Caki2 (cell line): ENCODE data around the gene TRPV6. TPM values are rescaled to one million over a fixed set of nuclear protein-coding genes. Genes with fewer than 3 reads are reported as not detected.

ENCODE experiments used
- DNase-seq: peaks from one replicate; pipeline ENCODE4 v3.0.0-alpha.2; 2015; ENCODE audit warnings: low read depth
- in situ Hi-C: cut with HindIII; loops from 2 replicates; pipeline ENCODE4 v1.10.0; 2016; ENCODE audit warnings: low sequenced_read_pairs, low pct_unique_long_range_greater_than_20kb, mixed read lengths
- total RNA-seq: library from RNA; depleted of rRNA; stranded (reverse); fragments of >200 nt; shearing (Covaris generic); gene quantifications from 2 replicates; pipeline ENCODE4 v1.2.3, GENCODE V29; 2014; ENCODE audit warnings: low replicate concordance

The TRPV6 gene
- total RNA-seq, 1 experiment from 2014 or later, result not detected

DNA sequence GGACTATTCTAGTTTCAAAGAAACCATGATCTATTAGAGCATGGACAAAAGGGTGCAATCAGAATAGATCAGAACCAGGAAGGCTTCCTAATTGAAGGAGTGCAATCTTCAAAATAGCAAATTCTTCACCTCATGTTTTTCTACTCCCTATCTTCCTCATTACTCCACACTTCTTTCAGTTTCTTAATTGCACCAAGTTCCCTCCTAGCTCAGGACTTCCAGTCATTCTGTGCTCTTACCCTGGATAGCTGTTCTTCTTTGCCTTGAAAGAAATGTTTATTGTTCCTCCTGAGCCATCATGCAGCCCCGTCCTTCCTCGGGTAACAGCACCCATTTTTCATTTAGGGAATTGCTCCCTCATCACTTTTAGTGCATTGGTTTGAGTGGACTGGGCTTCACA lies 24.9 kb upstream of the TRPV6 start:
- in situ Hi-C loops, result no loop called here
- no peak for DNase-seq

GRCh38 chr7:142910031-142910433 lies 24.5 kb upstream of the TRPV6 start:
- DNase-seq, result peak; percentile 16
- in situ Hi-C loops, result no loop called here

DNA sequence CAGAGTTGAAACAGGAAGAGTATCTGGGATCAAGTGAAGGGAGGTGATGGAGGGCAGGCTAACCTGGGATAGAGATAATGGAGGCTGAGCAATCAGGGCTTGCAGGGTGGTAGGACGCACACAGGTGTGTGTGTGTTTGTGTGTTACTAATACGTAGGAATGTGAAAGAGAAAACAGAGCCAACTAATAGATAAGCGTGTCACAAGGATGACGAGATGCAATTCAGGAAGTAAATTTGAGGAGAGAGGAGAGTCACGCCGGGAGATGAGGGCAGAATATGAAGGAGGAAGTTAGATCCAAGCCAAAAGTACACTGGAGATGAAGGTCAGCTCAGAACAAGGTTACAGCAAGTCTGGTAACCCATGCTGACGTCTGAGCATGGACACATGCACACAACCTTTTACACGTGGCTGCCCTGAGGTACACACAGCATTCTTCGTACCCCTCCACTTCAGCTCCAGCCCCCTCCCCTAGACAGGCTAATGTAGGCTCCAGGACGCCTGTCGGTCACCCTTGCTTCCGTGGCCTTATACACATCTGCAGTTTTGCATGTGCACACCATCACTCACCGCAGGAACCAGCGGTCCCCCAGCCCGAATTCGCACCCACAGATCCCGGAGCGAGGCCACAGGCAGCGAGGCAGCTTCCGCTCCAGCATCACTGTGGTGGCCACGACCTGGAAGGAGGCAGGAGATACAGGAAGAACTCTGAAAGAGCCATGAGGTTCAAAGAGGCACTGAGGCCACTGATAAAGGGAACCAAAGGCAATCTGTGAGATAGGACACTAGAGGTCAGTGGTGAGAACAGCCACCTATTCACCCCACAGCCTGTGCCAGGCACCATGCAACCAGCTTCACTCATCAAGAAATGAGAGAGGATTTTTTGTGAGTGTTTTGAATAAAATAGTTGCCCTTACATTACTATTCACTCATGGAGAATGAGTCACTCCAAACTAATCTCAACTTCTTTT lies 23.7 kb upstream of the TRPV6 start:
- peak; percentile 7 for DNase-seq
- in situ Hi-C loops, result no loop called here

DNA sequence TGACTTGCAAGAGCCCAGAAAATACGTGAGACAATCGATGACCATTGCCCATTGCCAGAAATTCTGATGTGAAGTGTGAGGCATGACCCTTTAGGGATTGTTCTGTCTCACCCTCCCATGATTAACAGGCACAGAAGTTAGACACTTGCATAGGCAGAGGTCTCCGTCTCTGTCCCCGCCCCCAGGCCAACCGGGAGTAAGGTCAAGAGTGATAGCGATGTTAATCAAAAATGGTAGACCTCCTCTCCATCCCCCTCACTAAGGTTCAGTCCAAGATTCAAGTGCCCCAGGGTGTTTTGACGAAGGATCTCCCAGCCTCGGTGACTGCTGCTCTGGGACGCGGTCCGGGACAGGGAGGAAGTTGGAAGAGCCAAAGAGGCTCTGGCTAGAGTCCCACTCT lies 22.7 kb upstream of the TRPV6 start:
- DNase-seq, result no peak
- in situ Hi-C loops, result no loop called here

DNA sequence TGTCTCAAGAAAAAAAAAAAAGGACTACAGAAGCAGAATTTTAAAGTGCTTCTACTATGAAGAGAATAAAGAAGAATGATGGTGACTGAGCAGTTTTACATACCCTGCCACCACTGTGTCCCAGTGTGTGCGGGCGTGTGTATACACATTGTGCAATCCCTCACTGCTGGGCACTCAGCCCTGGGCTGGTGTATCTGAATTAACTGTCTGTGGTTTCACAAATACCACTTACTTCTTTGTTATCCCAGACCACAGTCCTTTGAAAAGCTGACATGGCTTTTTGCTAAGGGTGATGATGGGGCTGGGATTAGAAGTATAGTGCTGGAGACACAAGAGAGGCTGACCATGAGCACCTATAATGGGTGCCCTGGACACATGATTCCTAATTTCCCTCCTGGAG lies 21.1 kb upstream of the TRPV6 start:
- in situ Hi-C loops, result no loop called here
- no peak for DNase-seq

GRCh38 chr7:142905759-142906158 lies 20.2 kb upstream of the TRPV6 start:
- in situ Hi-C loops, result no loop called here
- DNase-seq, result no peak

- in situ Hi-C loops, result no loop called here
- no peak for DNase-seq
These were observed 18.6 kb upstream of the TRPV6 start for GRCh38 chr7:142904128-142904527.

DNA sequence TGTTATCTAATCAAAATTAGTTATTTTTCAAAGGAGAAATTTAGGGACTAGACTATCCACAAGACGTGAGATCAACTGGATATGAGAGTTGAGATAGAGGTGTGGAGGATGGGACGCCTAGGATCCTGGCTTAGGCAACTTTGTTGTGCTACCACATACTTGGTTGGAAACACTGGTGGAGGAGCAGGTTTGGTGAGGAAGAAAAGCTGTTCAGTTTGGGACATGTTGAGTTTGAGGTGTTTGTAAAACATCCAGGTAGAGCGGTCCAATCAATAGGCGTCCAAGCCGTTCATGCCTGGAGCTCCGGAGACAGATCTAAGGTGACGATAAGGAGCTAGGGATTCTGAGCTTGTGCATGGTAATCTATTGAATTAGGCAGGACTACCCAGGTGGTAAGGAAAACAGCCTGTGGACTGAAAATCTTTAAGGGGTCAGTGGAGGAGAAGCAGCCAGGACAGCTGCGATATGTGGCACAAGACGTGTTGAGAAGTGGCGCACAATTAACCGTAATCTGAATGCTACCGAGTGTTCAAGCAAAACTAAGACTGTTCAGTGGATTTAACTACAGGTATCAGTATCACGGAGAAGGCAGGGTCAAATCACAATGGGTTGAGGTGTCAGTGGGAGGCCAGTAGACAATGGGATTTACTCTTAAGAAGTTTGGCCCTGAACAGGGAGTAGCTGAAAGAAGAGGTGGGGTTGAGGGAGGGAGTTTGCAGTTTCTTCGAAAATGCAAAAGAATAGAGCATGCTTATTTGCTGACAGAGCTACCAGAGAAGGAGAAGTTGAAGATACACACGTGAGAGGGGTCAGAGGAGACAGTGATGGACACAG lies 16.1 kb upstream of the TRPV6 start:
- in situ Hi-C loops, result no loop called here
- DNase-seq, result no peak

GRCh38 chr7:142899661-142900060 lies 14.1 kb upstream of the TRPV6 start:
- DNase-seq, result no peak
- in situ Hi-C loops, result no loop called here

DNA sequence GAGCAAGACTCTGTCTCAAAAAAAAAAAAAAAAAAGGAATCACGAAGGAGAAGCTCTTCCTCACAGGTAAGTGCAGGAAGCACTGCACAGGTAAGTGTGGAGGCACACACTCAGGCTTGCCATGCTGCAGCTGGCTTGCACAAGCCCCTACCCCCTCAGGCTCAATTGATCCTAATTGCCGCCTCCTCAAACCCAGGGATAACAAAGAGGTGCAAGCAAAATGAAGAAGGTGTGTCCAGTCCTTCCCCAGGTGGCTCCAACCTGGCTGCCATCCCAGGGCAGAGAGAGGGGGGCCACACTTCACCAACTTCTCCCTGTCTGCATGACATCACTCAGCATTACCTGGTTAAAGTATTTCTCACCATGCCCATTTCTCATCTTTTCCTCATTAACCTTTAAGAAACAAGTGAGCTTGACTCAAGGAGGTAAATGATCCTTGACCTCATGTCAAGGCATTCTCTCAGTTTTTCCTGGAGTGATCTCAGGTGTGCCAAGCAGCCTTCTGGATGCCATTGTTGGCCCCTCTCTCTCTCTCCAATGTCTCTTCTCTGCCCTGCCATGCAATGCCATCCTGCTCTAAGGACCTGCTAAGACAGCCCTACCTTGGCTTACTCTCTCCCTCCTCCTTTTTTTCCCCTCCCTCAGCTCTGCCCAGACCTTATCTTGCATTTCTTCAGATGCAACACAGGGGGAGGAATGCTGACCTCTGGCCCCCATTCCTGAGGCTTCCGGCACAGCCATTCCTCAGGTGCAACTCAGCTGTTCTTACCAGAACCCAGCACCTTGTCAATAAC lies 13.0 kb upstream of the TRPV6 start:
- in situ Hi-C loops, result no loop called here
- no peak for DNase-seq

- DNase-seq, result no peak
- in situ Hi-C loops, result no loop called here
These were observed 12.1 kb upstream of the TRPV6 start for GRCh38 chr7:142897691-142898090.

GRCh38 chr7:142896741-142897379 lies 11.3 kb upstream of the TRPV6 start:
- in situ Hi-C loops, result no loop called here
- DNase-seq, result no peak

DNA sequence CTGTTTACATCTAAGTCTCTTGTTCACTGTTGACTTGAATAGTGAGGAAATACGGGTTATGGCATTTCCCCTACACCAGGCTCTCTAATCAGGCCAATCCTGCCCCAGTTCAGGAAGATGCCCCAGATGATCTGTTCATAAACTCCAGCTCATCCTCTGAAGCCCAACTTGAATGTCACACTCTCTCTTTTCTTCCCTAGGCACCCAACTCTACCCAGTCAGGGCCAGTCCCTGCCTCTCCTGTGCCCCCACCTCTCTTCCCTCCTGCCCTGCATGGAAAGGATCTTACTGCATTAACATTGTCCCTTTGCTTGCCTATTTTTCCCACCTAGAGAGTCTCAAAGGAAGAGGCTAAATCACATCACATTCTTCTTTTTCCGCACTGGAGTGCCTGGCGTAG lies 10.6 kb upstream of the TRPV6 start:
- in situ Hi-C loops, result no loop called here
- no peak for DNase-seq

- DNase-seq, result no peak
These were observed 9.5 kb upstream of the TRPV6 start for GRCh38 chr7:142894985-142895593.

GRCh38 chr7:142894112-142894984 lies 8.8 kb upstream of the TRPV6 start:
- in situ Hi-C loops, result no loop called here

More at GRCh38 chr7:142894985-142895593, 9.5 kb upstream of the TRPV6 start:
- in situ Hi-C loops, result no loop called here

DNA sequence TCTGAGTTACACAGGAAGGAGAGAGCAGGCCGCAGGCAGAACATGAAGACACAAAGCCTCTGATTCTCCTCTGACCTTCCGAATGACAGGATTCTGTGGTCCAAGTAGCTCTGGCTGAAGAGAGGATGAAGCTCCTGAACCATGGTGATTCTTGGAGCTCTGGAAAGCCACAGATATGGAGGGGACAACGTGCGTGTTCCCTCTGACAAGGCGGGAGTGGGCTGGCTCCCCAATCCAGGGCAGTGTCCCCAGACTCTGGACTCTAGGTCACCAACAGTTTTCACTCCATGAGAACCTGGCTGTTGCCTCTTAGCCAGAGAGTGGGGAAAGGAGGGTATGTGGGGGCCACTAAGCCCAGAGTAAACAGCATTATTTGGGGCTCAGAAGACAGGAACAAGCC lies 7.4 kb upstream of the TRPV6 start:
- in situ Hi-C loops, result no loop called here
- no peak for DNase-seq

More at GRCh38 chr7:142894112-142894984, 8.8 kb upstream of the TRPV6 start:
- no peak for DNase-seq
